Measurements from ENCODE around the gene LSG1. TPM values are rescaled to one million over a fixed set of nuclear protein-coding genes. Genes with fewer than 3 reads are reported as not detected.

Gene LSG1
- polyA plus RNA-seq, 1 experiment = 23.9 TPM

GRCh38 chr3:194705761-194706160 is 33.8 kb upstream of the LSG1 start:
- no peak for DNase-seq (ENCODE audit: low read depth)

GRCh38 chr3:194705227-194705626 is 33.2 kb upstream of the LSG1 start:
- Histone ChIP-seq H3K36me3 (ENCODE audit: control insufficient read depth, insufficient read depth, low read length) (no peaks in the 10 kb centered on the region), H3K4me3 (ENCODE audit: low read depth, low read length) (no peak overlapping the region), H3K27me3 (ENCODE audit: control insufficient read depth, insufficient read depth, low read length) (peaks cover 2% of the 10 kb centered on the region; the same call in 1 of the 2 replicates)
- no peak for TF ChIP-seq CTCF (IDR thresholded peaks at IDR 0.05; ENCODE audit: insufficient read depth, low read depth, low read length)
- CTCF ChIA-PET = no interaction called here
- DNase-seq (ENCODE audit: low read depth) = no peak
- POLR2A ChIA-PET = no interaction called here

More at GRCh38 chr3:194705761-194706160, 33.8 kb upstream of the LSG1 start:
- ChIA-PET CTCF (interaction anchor here (0.8 kb wide), 1 partner anchor 168 kb away, joined by 3 read pairs; no protein-coding TSS in a partner anchor), POLR2A (no interaction called here)
- Histone ChIP-seq H3K4me3 (ENCODE audit: low read depth, low read length) (no peak overlapping the region), H3K27me3 (ENCODE audit: control insufficient read depth, insufficient read depth, low read length) (peaks cover 2% of the 10 kb centered on the region; the same call in 1 of the 2 replicates), H3K36me3 (ENCODE audit: control insufficient read depth, insufficient read depth, low read length) (no peaks in the 10 kb centered on the region)
- no peak for TF ChIP-seq CTCF (IDR thresholded peaks at IDR 0.05; ENCODE audit: insufficient read depth, low read depth, low read length)

- Histone ChIP-seq H3K4me3 (ENCODE audit: low read depth, low read length) (no peak overlapping the region), H3K36me3 (ENCODE audit: control insufficient read depth, insufficient read depth, low read length) (no peaks in the 10 kb centered on the region), H3K27me3 (ENCODE audit: control insufficient read depth, insufficient read depth, low read length) (peaks cover 3% of the 10 kb centered on the region; the same call in 1 of the 2 replicates)
- POLR2A ChIA-PET = no interaction called here
- CTCF ChIA-PET = no interaction called here
- DNase-seq (ENCODE audit: low read depth) = no peak
- TF ChIP-seq CTCF (IDR thresholded peaks at IDR 0.05; ENCODE audit: insufficient read depth, low read depth, low read length) = no peak
Observed at GRCh38 chr3:194702545-194702944, 30.6 kb upstream of the LSG1 start.

GRCh38 chr3:194696702-194697101 is 24.7 kb upstream of the LSG1 start:
- Histone ChIP-seq H3K4me3 (ENCODE audit: low read depth, low read length) (no peak overlapping the region), H3K27me3 (ENCODE audit: control insufficient read depth, insufficient read depth, low read length) (peaks cover 3% of the 10 kb centered on the region), H3K36me3 (ENCODE audit: control insufficient read depth, insufficient read depth, low read length) (no peaks in the 10 kb centered on the region)
- ChIA-PET CTCF (no interaction called here), POLR2A (no interaction called here)
- DNase-seq (ENCODE audit: low read depth) = no peak
- no peak for TF ChIP-seq CTCF (IDR thresholded peaks at IDR 0.05; ENCODE audit: insufficient read depth, low read depth, low read length)

- H3K27me3 ChIP-seq (ENCODE audit: control insufficient read depth, insufficient read depth, low read length) = peaks cover 2% of the 10 kb centered on the region
- TF ChIP-seq CTCF (IDR thresholded peaks at IDR 0.05; ENCODE audit: insufficient read depth, low read depth, low read length) = no peak
- H3K36me3 ChIP-seq (ENCODE audit: control insufficient read depth, insufficient read depth, low read length) = peaks cover 6% of the 10 kb centered on the region
- ChIA-PET CTCF (interaction anchor here (0.6 kb wide), 1 partner anchor 571 kb away, joined by 3 read pairs; no protein-coding TSS in a partner anchor), POLR2A (no interaction called here)
- no peak for DNase-seq (ENCODE audit: low read depth)
- no peak overlapping the region for H3K4me3 ChIP-seq (ENCODE audit: low read depth, low read length)
Observed at GRCh38 chr3:194691481-194692283, 19.7 kb upstream of the LSG1 start.

Measured in BJ (cell line).